GM19025 (cell line): ENCODE results near the gene CHN1.

Source experiments
- ATAC-seq: cut with Tn5 transposase; IDR thresholded peaks from one replicate; pipeline ENCODE4 v1.9.1; 2021; ENCODE audit warnings: mild to moderate bottlenecking, low read depth, moderate library complexity; ENCODE audit not compliant: unreplicated experiment

Gene CHN1

GRCh38 chr2:174792309-174793025, 212.7 kb downstream of the CHN1 start:
- ATAC-seq = no peak

DNA sequence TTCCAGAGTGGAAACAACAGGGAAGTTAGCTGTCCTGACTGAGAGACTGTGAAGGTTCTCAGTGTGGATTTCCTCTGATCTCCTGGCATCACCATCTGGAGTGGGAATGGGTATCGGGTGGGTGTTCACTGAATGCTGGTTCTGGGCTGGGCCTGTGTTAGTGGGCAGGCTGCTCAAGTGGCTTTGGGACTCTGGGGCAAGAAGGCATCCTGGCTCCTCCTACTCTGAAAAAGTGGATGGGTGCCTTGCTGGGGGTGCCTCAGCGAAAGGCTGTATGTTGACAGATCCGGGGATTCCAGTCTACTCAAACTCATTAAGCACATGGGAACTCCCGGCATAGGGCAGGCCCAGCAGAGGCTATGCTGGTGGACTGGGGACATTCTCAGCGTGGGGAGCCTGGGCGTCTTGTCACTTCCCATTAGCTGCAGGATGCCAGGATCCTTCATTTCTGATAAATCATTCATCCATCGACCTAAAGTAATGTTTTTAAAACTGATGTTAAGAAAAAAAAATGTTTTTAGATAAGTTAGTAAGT, 213.4 kb downstream of the CHN1 start:
- no peak for ATAC-seq

- no peak for ATAC-seq
These were observed 214.2 kb downstream of the CHN1 start for GRCh38 chr2:174791020-174791419.

- no peak for ATAC-seq
These were observed 216.2 kb downstream of the CHN1 start for GRCh38 chr2:174789001-174789400.

- no peak for ATAC-seq
These were observed 216.8 kb downstream of the CHN1 start for GRCh38 chr2:174788291-174788929.

DNA sequence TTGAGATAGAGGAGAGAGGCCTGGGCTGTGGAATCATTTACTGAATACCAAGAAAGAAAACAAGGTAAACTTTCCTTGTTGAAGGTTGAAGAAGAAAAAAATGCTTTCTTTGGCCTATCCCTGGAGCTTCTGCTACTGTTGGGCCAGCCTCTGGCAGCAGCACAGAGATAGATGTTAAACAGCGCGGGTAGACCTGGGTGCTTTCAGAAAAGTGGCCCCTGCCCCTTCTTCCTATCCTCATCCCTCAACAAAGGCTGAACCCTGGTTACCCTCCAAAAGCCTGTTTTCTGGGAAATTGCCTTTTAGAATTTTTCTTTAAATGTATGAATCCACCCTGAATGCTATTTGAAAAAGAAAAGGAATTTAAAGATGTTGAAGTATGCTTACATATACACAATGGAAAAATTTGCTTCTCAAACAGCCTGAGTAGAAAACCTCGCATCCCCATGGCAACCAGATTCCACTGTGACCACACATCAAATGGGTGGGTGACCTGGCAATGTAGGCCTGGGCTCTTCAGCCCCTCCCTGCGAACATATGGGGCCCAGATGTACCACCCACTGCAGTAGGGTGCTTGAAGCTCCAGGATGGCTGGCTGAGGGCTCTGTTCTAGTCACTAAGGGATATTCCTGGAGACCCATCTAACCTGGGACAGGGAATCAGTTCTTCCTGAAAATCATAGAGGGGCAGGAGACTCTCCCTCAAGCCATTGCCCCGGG, 217.5 kb downstream of the CHN1 start:
- ATAC-seq = no peak

DNA sequence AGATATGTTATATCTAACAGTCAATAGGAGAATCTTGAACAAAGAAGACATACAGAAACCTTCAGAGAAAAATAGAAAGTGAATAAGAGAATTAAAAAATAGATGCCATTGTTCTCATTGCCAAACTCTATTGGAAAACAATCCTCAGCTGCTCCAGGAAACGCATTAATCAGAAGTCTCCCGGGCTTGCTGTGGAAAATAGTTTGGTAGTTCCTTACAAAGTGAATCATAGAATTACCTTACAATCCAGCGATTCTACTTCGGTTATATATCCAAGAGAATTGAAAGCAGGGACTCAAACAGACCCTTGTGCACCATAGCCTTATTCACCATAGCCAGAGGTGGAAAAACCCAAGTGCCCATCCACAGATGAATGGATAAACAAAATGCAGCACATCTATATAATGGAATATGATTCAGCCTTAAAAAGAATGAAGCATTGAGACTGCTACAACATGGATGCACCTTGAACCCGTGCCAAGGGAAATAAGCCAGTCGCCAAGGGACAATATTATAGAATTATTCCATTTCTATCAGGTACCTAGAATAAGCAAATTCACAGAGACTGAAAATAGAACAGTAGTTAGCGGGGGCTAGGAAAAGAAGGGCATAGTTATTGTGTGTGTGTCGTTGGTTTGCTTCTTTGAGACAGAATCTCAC, 219.0 kb downstream of the CHN1 start:
- no peak for ATAC-seq

- ATAC-seq = no peak
These were observed 219.7 kb downstream of the CHN1 start for GRCh38 chr2:174785481-174785880.

GRCh38 chr2:174784909-174785308, 220.3 kb downstream of the CHN1 start:
- ATAC-seq = no peak

GRCh38 chr2:174784316-174784715, 220.9 kb downstream of the CHN1 start:
- no peak for ATAC-seq

DNA sequence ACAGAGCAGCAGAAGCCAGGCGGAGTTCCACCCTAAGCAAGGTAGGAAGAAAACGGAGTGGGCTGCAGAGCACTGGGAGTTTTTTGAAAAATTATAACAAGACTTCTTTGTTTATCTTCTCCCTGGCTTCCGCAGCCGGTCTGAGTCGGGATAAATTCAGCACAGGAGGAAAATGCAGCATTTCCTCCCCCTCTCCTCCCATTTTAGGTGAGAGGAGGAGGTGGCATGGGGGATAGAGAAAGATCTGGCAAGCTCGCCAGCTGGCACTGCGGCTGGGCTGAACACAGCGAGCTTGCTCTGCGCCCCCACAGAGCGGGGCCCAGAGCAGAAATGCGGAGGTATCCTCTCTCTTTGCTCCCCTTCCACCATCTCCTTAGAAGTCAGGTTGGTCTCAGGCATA, 223.2 kb downstream of the CHN1 start:
- ATAC-seq = no peak

- no peak for ATAC-seq
These were observed 223.9 kb downstream of the CHN1 start for GRCh38 chr2:174781298-174781697.

GRCh38 chr2:174780856-174781255, 224.3 kb downstream of the CHN1 start:
- no peak for ATAC-seq

- no peak for ATAC-seq
These were observed 224.9 kb downstream of the CHN1 start for GRCh38 chr2:174780191-174780840.

DNA sequence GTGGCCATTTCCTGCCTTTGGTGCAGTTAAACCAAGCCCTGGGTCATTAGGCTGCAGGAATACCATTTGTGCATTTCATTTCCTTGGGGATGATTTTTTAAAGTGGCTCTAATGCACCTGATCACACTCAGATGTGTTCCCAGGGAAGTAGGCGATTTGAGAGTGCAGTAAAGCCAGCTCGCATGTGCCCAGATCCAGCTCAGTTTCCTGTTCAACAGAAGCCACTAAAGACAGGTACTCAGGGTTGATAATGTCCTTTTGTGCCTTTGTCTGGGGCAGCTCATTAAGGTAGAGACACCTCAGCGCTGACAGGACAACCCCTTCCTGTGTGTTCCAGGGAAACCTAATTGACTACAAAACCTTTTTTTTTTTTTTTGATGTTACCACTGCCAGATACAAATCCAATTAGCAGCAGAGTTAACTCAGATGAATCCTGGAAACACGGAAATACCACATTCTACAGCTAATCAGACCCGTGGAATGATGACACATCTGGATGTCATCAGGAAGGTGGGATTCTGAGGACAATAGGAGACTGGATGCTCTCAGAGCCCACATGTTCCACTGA, 225.7 kb downstream of the CHN1 start:
- no peak for ATAC-seq

DNA sequence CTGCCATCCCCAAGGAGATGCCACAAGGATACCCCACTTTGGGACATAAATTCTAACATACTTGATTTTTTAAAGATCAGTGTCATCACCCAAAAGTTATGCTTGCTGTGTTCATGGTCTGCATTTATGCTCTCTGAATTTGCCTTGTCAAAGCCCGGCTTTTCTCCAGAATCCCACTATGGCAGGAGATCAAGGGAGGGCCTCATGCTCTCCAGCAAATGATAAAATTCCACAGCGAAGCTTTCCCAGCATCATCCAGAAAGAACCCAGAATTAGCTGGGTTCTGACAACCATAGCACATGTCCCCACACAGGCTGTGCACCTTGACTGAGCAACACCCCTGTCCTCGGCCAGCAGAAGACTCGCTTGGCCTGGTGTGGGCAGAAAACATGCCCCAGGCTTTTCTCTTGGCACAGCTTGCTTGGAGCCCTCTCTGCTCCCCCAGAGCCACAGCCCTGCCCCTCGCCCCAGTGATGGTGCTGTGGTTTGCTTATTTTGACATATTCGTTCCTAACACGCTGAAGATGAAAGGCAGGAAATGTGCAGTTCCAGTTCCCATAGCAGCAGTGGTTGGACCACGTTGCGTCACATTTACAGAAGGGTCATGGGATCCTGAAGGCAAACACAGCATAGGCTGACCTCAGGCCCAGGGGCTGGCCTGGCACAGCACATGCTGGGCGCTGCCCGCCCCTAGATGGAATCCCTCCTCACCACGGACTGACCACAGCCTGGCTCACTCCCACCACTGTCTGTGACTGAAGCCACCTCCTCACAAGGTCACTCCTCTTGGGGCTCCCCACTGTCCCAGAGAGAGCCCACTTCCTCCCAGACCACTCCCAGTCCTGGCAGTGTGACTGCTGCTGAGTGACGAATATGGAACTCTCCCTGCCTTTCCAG, 226.8 kb downstream of the CHN1 start:
- peak; percentile 54 for ATAC-seq

DNA sequence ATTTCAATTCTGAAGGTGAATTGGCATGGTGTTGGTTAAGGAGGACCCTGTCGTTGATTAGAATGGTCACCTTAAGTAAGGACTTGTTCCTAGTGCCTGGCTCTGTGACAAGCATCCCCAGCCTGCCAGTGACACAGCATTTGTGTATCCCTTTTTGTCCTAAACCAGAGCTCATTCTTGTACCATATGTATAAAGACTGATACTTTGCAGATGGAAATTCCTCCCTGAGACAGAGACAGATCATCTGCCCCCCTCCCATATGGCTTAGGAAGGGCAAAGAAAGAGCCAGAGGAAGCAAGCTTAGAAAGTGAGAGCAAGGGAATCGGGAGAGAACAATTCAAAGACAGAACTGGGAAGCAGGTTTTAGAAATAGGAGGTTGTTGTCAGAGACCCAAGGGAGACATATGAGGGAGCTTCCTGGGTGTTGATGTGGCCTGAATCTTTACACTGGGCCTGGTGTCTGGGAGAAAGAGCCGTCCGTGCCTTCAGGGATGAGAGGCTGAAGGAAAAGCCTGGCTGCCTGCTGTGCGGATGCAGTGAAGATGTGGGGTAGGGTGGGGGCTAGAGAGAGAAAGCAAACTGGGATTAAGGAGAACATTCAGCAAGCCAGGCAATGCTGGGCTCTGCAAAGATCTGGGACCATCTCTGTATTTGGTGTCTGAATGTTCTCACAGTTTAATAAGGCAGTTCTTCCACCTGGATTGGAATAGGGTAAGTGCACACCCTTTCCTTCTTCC, 227.7 kb downstream of the CHN1 start:
- ATAC-seq = no peak

DNA sequence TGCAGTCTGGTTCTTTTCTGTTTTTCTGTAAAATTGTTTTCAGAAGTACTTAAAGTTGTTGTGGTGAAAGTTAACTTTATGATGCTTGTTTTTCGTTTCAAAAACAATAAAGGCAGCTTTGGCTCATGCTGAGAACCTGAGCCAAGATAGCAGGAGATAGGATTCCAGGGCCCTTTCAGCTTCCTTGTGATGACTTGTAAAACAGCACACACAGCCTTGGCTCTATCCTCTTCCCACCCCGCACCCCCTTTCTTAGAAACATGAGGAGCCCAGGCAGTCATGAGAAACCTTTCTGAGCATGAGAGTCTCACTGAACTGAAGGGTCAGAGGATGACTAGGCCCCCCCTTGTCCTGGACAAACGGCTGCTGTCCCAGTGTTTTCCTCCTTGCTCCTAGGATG, 228.5 kb downstream of the CHN1 start:
- ATAC-seq = no peak
